ENCODE measurements around the gene PRSS12.

GRCh38 chr4:118356111-118356510, 3.3 kb upstream of the PRSS12 start:
- no peak for TF ChIP-seq CTCF (conservative IDR thresholded peaks at IDR 0.05 in 1 of 2, IDR thresholded peaks at IDR 0.05 in 1 of 2; ENCODE audit: extremely low read depth in 1 of 2, insufficient read depth in 1 of 2, low read depth in 1 of 2, low read length in 2 of 2)
- TF ChIP-seq EZH2 (IDR thresholded peaks at IDR 0.05; ENCODE audit: borderline replicate concordance, low read length), result no peak
